ENCODE measurements around the gene RETREG3.

Gene RETREG3

DNA sequence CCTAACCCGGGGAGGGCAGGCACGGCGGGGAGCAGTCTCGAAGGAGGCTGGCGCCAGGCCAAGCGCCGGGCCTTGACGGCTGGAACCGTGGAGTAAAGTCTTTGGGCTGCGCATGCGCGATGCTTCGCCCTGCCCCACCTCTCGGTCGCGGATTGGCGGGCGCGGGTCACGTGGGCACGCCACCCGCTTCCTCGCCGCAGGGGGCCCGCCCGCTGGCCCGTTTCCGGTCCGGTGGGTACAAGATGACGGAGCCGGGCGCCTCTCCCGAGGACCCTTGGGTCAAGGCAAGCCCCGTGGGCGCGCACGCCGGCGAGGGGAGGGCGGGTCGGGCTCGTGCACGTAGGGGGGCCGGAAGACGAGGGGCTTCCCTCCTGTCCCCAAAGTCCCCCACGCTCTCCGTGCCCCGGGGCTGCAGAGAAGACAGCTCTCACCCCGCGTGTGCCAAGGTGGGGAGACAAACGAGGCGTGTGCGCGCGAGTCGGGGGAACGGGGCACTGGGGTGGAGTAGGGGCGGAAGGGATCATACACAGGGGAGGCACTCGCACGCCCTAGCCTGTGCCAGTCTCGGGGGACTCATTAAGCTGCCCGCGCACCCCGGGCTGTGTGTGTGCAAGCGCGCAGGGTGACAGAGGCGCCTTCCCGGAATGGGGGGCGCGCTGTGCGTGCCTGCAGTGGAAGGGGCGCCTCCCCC lies 42.1 kb downstream of the RETREG3 start, which contains the start of gene MLX:
Gene MLX (plus strand): TSS at position 218 of the 691 bp plus-strand sequence. CDS start 25 bp downstream, at position 243.
- TF ChIP-seq REST (IDR thresholded peaks at IDR 0.05; ENCODE audit: insufficient read depth in 1 of 2, low read depth in 2 of 2, low read length in 2 of 2) (0 out of 4 replicates have a peak, but pooled peaks of 1 of the 2 experiments have one; percentile 22), TAF1 (IDR thresholded peaks at IDR 0.05; ENCODE audit: borderline replicate concordance, insufficient read depth, low read length) (peak; percentile 84; the same call in 1 of the 2 replicates), SIN3A (IDR thresholded peaks at IDR 0.05; ENCODE audit: borderline replicate concordance, insufficient read depth, low read length) (peak; percentile 74; the same call in 1 of the 2 replicates), FOXP2 (optimal IDR thresholded peaks at IDR 0.05; ENCODE audit: borderline replicate concordance, extremely low read depth, extremely low read length, insufficient read depth) (peak; percentile 79), POLR2AphosphoS5 (IDR thresholded peaks at IDR 0.05; ENCODE audit: low read depth, low read length) (peak; percentile 84)

GRCh38 chr17:42566215-42566882 lies 42.8 kb downstream of the RETREG3 start:
- TF ChIP-seq POLR2AphosphoS5 (IDR thresholded peaks at IDR 0.05; ENCODE audit: low read depth, low read length) (no peak), REST (IDR thresholded peaks at IDR 0.05; ENCODE audit: insufficient read depth in 1 of 2, low read depth in 2 of 2, low read length in 2 of 2) (0 out of 4 replicates have a peak, but pooled peaks of 1 of the 2 experiments have one; percentile 4), FOXP2 (optimal IDR thresholded peaks at IDR 0.05; ENCODE audit: borderline replicate concordance, extremely low read depth, extremely low read length, insufficient read depth) (no peak), TAF1 (IDR thresholded peaks at IDR 0.05; ENCODE audit: borderline replicate concordance, insufficient read depth, low read length) (no peak)

DNA sequence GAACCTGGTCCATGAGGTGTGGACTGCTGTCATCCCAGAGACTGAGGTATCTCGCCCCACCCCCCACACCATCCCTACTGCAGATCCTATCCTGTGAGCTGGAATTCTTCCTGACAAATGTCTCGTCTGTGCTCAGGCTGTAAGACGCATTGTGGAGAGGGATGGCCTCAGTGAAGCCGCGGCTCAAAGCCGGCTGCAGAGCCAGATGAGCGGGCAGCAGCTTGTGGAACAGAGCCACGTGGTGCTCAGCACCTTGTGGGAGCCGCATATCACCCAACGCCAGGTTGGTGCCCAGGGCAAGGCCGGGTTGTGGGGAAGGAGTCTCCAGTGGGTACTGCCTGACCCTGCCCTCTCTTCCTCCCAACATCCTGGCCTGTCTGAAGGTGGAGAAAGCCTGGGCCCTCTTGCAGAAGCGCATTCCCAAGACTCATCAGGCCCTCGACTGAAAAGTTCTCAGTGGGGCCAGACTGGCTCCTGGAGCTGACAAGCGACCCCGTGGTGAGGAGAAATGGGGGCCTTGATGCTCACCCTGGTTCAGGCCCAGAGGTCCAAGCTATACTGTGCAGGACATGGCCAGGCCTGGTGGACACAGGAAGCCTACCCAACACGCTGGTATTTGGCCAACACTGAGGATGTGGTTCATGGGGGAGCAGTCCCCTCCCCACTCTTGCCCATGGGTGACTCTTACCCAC lies 43.5 kb downstream of the RETREG3 start:
- TF ChIP-seq FOXP2 (optimal IDR thresholded peaks at IDR 0.05; ENCODE audit: borderline replicate concordance, extremely low read depth, extremely low read length, insufficient read depth) (no peak), REST (IDR thresholded peaks at IDR 0.05; ENCODE audit: insufficient read depth in 1 of 2, low read depth in 2 of 2, low read length in 2 of 2) (no peak), SIN3A (IDR thresholded peaks at IDR 0.05; ENCODE audit: borderline replicate concordance, insufficient read depth, low read length) (no peak)

DNA sequence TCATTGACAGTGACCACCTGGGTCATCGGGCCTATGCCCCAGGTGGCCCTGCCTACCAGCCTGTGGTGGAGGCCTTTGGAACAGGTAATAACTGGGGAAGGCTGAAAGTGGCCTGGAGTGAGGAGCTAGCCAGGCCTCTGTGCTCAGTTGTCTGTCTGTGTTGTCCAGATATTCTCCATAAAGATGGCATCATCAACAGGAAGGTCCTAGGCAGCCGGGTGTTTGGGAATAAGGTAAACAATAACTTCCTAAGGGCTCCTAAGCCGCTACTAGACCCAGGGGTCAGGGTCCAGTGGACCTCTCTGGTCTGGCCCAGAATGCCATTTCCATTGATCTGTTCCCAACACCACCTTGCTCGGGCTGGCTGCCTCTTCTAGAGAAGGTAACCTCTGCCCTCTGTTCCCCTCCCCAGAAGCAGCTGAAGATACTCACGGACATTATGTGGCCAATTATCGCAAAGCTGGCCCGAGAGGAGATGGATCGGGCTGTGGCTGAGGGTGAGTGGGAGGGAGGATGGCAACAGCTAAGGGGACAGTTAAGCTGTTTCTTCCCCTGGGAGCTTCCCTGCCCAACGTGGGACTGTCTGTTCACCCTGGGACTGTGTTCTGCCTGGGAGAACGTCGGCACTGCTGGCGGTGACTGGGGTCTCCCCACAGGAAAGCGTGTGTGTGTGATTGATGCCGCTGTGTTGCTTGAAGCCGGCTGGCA lies 44.2 kb downstream of the RETREG3 start:
- TF ChIP-seq TAF1 (IDR thresholded peaks at IDR 0.05; ENCODE audit: borderline replicate concordance, insufficient read depth, low read length) (no peak), REST (IDR thresholded peaks at IDR 0.05; ENCODE audit: insufficient read depth in 1 of 2, low read depth in 2 of 2, low read length in 2 of 2) (no peak), SIN3A (IDR thresholded peaks at IDR 0.05; ENCODE audit: borderline replicate concordance, insufficient read depth, low read length) (no peak), FOXP2 (optimal IDR thresholded peaks at IDR 0.05; ENCODE audit: borderline replicate concordance, extremely low read depth, extremely low read length, insufficient read depth) (no peak), POLR2AphosphoS5 (IDR thresholded peaks at IDR 0.05; ENCODE audit: low read depth, low read length) (no peak)
